ENCODE measurements around the gene CLCN1.
"Not testable (repeated sequence)": the region's sequence is repeated elsewhere in the genome, so short reads cannot be mapped to it uniquely, and the experiment has no call there.

CLCN1 gene

GRCh38 chr7:143390104-143390772 is 74.3 kb downstream of the CLCN1 start:
- Histone ChIP-seq H4K20me1 (ENCODE audit: insufficient read depth, low read length) (no peaks in the 10 kb centered on the region), H3K4me2 (ENCODE audit: low read length) (no peak overlapping the region), H3K4me1 (ENCODE audit: insufficient read depth, low read length, severe bottlenecking) (no peaks in the 10 kb centered on the region), H3K9ac (ENCODE audit: low read length) (no peak overlapping the region), H3K4me3 (ENCODE audit: low read depth, low read length, poor library complexity, severe bottlenecking) (no peak overlapping the region), H3K9me2 (ENCODE audit: low read depth, low read length) (no peaks in the 10 kb centered on the region), H3F3A (ENCODE audit: insufficient read depth, low read length) (no peaks in the 10 kb centered on the region), H3K79me2 (ENCODE audit: insufficient read depth, low read length) (no peaks in the 10 kb centered on the region), H3K27me3 (ENCODE audit: insufficient read depth, low read length) (no peaks in the 10 kb centered on the region), H3K36me3 (ENCODE audit: insufficient read depth, low read length) (no peaks in the 10 kb centered on the region), H2AFZ (ENCODE audit: low read length) (no peak overlapping the region), H3K27ac (ENCODE audit: low read depth, low read length, poor library complexity, severe bottlenecking) (no peak overlapping the region), H3K9me3 (ENCODE audit: low read length) (no peaks in the 10 kb centered on the region)
- TF ChIP-seq EZH2 (IDR thresholded peaks at IDR 0.05; ENCODE audit: borderline replicate concordance, low read length) = no peak
- TF ChIP-seq CTCF (IDR thresholded peaks at IDR 0.05; ENCODE audit: low read length) = no peak

DNA sequence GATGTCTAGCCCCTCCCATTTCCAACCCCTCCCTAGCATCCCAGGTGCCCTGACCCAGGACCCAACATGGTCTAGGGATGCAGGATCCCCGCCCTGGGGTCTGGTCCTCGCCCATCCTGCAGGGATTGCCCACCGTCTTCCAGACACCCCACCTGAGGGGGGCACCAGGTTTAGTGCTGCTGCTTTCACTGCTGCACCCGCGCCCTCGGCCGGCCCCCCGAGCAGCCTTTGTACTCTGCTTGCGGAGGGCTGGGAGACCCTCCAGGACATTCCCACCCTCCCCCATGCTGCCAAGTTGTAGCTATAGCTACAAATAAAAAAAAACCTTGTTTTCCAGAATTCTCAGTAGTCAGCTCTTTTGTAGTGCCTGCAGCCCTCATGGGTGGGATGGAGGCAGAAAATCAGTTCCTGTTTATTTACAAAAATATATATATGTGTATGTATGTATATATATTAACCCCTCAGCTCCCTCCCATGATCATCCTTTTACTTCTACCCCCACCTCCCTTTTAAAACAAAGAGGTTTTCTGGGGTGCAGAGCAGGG is 74.9 kb downstream of the CLCN1 start:
- Histone ChIP-seq H3K36me3 (ENCODE audit: insufficient read depth, low read length) (no peaks in the 10 kb centered on the region), H3K27me3 (ENCODE audit: insufficient read depth, low read length) (no peaks in the 10 kb centered on the region), H3K9me2 (ENCODE audit: low read depth, low read length) (no peaks in the 10 kb centered on the region), H3K9me3 (ENCODE audit: low read length) (no peaks in the 10 kb centered on the region), H3K27ac (ENCODE audit: low read depth, low read length, poor library complexity, severe bottlenecking) (no peak overlapping the region), H3K79me2 (ENCODE audit: insufficient read depth, low read length) (no peaks in the 10 kb centered on the region), H3F3A (ENCODE audit: insufficient read depth, low read length) (no peaks in the 10 kb centered on the region), H3K9ac (ENCODE audit: low read length) (no peak overlapping the region), H3K4me1 (ENCODE audit: insufficient read depth, low read length, severe bottlenecking) (no peaks in the 10 kb centered on the region), H2AFZ (ENCODE audit: low read length) (no peak overlapping the region), H3K4me3 (ENCODE audit: low read depth, low read length, poor library complexity, severe bottlenecking) (no peak overlapping the region), H3K4me2 (ENCODE audit: low read length) (no peak overlapping the region), H4K20me1 (ENCODE audit: insufficient read depth, low read length) (no peaks in the 10 kb centered on the region)
- TF ChIP-seq CTCF (IDR thresholded peaks at IDR 0.05; ENCODE audit: low read length) (no peak), EZH2 (IDR thresholded peaks at IDR 0.05; ENCODE audit: borderline replicate concordance, low read length) (no peak)

GRCh38 chr7:143391462-143392404 is 75.8 kb downstream of the CLCN1 start:
- Histone ChIP-seq H3K4me2 (ENCODE audit: low read length) (no peak overlapping the region), H3K27ac (ENCODE audit: low read depth, low read length, poor library complexity, severe bottlenecking) (no peak overlapping the region), H3K79me2 (ENCODE audit: insufficient read depth, low read length) (no peaks in the 10 kb centered on the region), H4K20me1 (ENCODE audit: insufficient read depth, low read length) (no peaks in the 10 kb centered on the region), H3K9me3 (ENCODE audit: low read length) (no peaks in the 10 kb centered on the region), H3K4me3 (ENCODE audit: low read depth, low read length, poor library complexity, severe bottlenecking) (no peak overlapping the region), H2AFZ (ENCODE audit: low read length) (no peak overlapping the region), H3K36me3 (ENCODE audit: insufficient read depth, low read length) (no peaks in the 10 kb centered on the region), H3K27me3 (ENCODE audit: insufficient read depth, low read length) (no peaks in the 10 kb centered on the region), H3K9ac (ENCODE audit: low read length) (no peak overlapping the region), H3K4me1 (ENCODE audit: insufficient read depth, low read length, severe bottlenecking) (no peaks in the 10 kb centered on the region), H3F3A (ENCODE audit: insufficient read depth, low read length) (no peaks in the 10 kb centered on the region), H3K9me2 (ENCODE audit: low read depth, low read length) (no peaks in the 10 kb centered on the region)
- TF ChIP-seq EZH2 (IDR thresholded peaks at IDR 0.05; ENCODE audit: borderline replicate concordance, low read length) (no peak), CTCF (IDR thresholded peaks at IDR 0.05; ENCODE audit: low read length) (no peak)

DNA sequence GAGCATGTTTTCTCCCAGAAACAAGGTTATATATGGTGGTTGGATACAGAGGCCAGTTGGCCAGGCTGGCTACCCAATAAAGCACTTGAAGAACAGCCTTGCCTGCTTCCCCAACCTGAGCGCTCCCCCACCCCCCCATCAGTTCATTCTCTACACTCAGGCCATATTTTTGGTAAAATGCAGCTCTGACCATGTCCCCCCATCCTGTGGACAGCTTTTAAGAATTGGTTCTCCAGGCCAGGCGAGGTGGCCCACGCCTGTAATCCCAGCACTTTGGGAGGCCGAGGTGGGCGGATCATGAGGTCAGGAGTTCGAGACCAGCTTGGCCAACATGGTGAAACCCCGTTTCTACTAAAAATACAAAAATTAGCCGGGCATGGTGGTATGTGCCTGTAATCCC is 76.5 kb downstream of the CLCN1 start:
- H3K4me3 ChIP-seq (ENCODE audit: low read depth, low read length, poor library complexity, severe bottlenecking); H3K4me1 ChIP-seq (ENCODE audit: insufficient read depth, low read length, severe bottlenecking); H3K36me3 ChIP-seq (ENCODE audit: insufficient read depth, low read length); H3F3A ChIP-seq (ENCODE audit: insufficient read depth, low read length); H3K9me3 ChIP-seq (ENCODE audit: low read length); H3K79me2 ChIP-seq (ENCODE audit: insufficient read depth, low read length); H3K9me2 ChIP-seq (ENCODE audit: low read depth, low read length); H3K27ac ChIP-seq (ENCODE audit: low read depth, low read length, poor library complexity, severe bottlenecking); H3K4me2 ChIP-seq (ENCODE audit: low read length); H3K27me3 ChIP-seq (ENCODE audit: insufficient read depth, low read length); H2AFZ ChIP-seq (ENCODE audit: low read length); H3K9ac ChIP-seq (ENCODE audit: low read length); H4K20me1 ChIP-seq (ENCODE audit: insufficient read depth, low read length): not testable (repeated sequence)
